Measurements from ENCODE around the gene CDKAL1. TPM values are rescaled to one million over a fixed set of nuclear protein-coding genes. Genes with fewer than 3 reads are reported as not detected.

Gene CDKAL1
- total RNA-seq, 1 donor from 2014 or later, result 10.2 TPM

GRCh38 chr6:21262504-21262903, 728.2 kb downstream of the CDKAL1 start:
- ATAC-seq (ENCODE audit: poor library complexity), result no peak
- intact Hi-C loops (cut with DNase I), result no loop called here
- DNase-seq, result no peak

- intact Hi-C loops (cut with DNase I), result no loop called here
- DNase-seq (no peak), ATAC-seq (ENCODE audit: poor library complexity) (no peak)
Measured at GRCh38 chr6:21263531-21264287, 729.5 kb downstream of the CDKAL1 start.

GRCh38 chr6:21264288-21265033, 730.2 kb downstream of the CDKAL1 start:
- intact Hi-C loops (cut with DNase I), result no loop called here
- ATAC-seq (ENCODE audit: poor library complexity) (no peak), DNase-seq (no peak)

- ATAC-seq (ENCODE audit: poor library complexity) (no peak), DNase-seq (no peak)
- intact Hi-C loops (cut with DNase I), result no loop called here
Measured at GRCh38 chr6:21265034-21265729, 730.9 kb downstream of the CDKAL1 start.

GRCh38 chr6:21265730-21266044, 731.4 kb downstream of the CDKAL1 start:
- intact Hi-C loops (cut with DNase I), result no loop called here
- DNase-seq (no peak), ATAC-seq (ENCODE audit: poor library complexity) (no peak)

GRCh38 chr6:21270636-21271201, 736.5 kb downstream of the CDKAL1 start:
- peak; percentile 73 for ATAC-seq (ENCODE audit: poor library complexity)
- intact Hi-C loops (cut with DNase I), result no loop called here
- no peak for DNase-seq

GRCh38 chr6:21271428-21272155, 737.3 kb downstream of the CDKAL1 start:
- DNase-seq, result no peak
- no peak for ATAC-seq (ENCODE audit: poor library complexity)
- intact Hi-C loops (cut with DNase I), result no loop called here

GRCh38 chr6:21273451-21273850, 739.2 kb downstream of the CDKAL1 start:
- intact Hi-C loops (cut with DNase I), result no loop called here

GRCh38 chr6:21274851-21275250, 740.6 kb downstream of the CDKAL1 start:
- ATAC-seq (ENCODE audit: poor library complexity), result no peak
- no peak for DNase-seq
- intact Hi-C loops (cut with DNase I), result no loop called here

More at GRCh38 chr6:21273451-21273850, 739.2 kb downstream of the CDKAL1 start:
- ATAC-seq (ENCODE audit: poor library complexity) (no peak), DNase-seq (no peak)

- ATAC-seq (ENCODE audit: poor library complexity), result peak; percentile 48
- intact Hi-C loops (cut with DNase I), result no loop called here
- no peak for DNase-seq
Measured at GRCh38 chr6:21277601-21278374, 743.5 kb downstream of the CDKAL1 start.

- DNase-seq (peak; percentile 48), ATAC-seq (ENCODE audit: poor library complexity) (peak; percentile 90)
- intact Hi-C loops (cut with DNase I), result no loop called here
Measured at GRCh38 chr6:21278375-21278745, 744.1 kb downstream of the CDKAL1 start.

- no peak for ATAC-seq (ENCODE audit: poor library complexity)
- DNase-seq, result no peak
- intact Hi-C loops (cut with DNase I), result no loop called here
Measured at GRCh38 chr6:21279619-21280018, 745.4 kb downstream of the CDKAL1 start.

- intact Hi-C loops (cut with DNase I), result no loop called here
- ATAC-seq (ENCODE audit: poor library complexity) (no peak), DNase-seq (no peak)
Measured at GRCh38 chr6:21281366-21281765, 747.1 kb downstream of the CDKAL1 start.

Other genes starting within 250 kb of the CDKAL1 start
- gene E2F3, start 132.6 kb upstream of the CDKAL1 start, total RNA-seq, result 6.5 TPM